GM12875 (cell line): ENCODE data around the gene RETSAT.
"Not testable (repeated sequence)": the region's sequence is repeated elsewhere in the genome, so short reads cannot be mapped to it uniquely, and the experiment has no call there.

ENCODE experiments used
- H3K4me3 ChIP-seq: one replicate; pipeline ENCODE4 v1.5.1; 2011; ENCODE audit warnings: low read depth, low read length, control low read depth
- CTCF ChIP-seq: IDR thresholded peaks from 2 replicates; pipeline ENCODE4 v1.5.1; 2011; ENCODE audit warnings: low read depth, mild to moderate bottlenecking, control low read depth, inconsistent platforms, low read length, moderate library complexity, borderline replicate concordance; ENCODE audit not compliant: insufficient read depth

The RETSAT gene

GRCh38 chr2:85377083-85377482 lies 22.8 kb upstream of the RETSAT start:
- TF ChIP-seq CTCF: no peak
- no peak overlapping the region for H3K4me3 ChIP-seq

- H3K4me3 ChIP-seq: no peak overlapping the region
- TF ChIP-seq CTCF: no peak
These were observed 22.1 kb upstream of the RETSAT start for GRCh38 chr2:85376291-85377065.

GRCh38 chr2:85371045-85371444 lies 16.7 kb upstream of the RETSAT start:
- no peak for TF ChIP-seq CTCF

GRCh38 chr2:85369500-85369899 lies 15.2 kb upstream of the RETSAT start:
- H3K4me3 ChIP-seq: no peak overlapping the region
- TF ChIP-seq CTCF: no peak

More at GRCh38 chr2:85371045-85371444, 16.7 kb upstream of the RETSAT start:
- no peak overlapping the region for H3K4me3 ChIP-seq

- TF ChIP-seq CTCF: no peak
- H3K4me3 ChIP-seq: no peak overlapping the region
These were observed 14.6 kb upstream of the RETSAT start for GRCh38 chr2:85368921-85369320.

- no peak for TF ChIP-seq CTCF
- no peak overlapping the region for H3K4me3 ChIP-seq
These were observed 12.9 kb upstream of the RETSAT start for GRCh38 chr2:85367180-85367579.

- not testable (repeated sequence) for H3K4me3 ChIP-seq
These were observed 8.5 kb upstream of the RETSAT start for GRCh38 chr2:85362653-85363387.
